GM23338 (cell line): ENCODE results near the gene ROR1.

Experiments used
- CREB1 ChIP-seq: fragments of 250-450 bp; sonication (Bioruptor Pico); IDR thresholded peaks from 2 replicates; pipeline ENCODE4 v1.5.0; 2020; ENCODE audit warnings: low read depth, mild to moderate bottlenecking, moderate library complexity
- EZH2 ChIP-seq: fragments of 200-600 bp; sonication (generic); IDR thresholded peaks from one replicate; pipeline ENCODE4 v1.8.0; 2017; ENCODE audit warnings: antibody characterized with exemption, mild to moderate bottlenecking, low read depth; ENCODE audit not compliant: unreplicated experiment
- EZH2phosphoT487 ChIP-seq: fragments of 200-600 bp; sonication (generic); IDR thresholded peaks from one replicate; pipeline ENCODE4 v1.8.1; 2018; ENCODE audit warnings: antibody characterized with exemption; ENCODE audit not compliant: unreplicated experiment
- JUNB ChIP-seq: IDR thresholded peaks from one replicate; pipeline ENCODE4 v1.6.1; 2016; ENCODE audit warnings: antibody characterized with exemption; ENCODE audit not compliant: unreplicated experiment
- NANOG ChIP-seq: IDR thresholded peaks from 2 replicates; pipeline ENCODE4 v1.6.1; 2016; ENCODE audit warnings: antibody characterized with exemption, borderline replicate concordance
- POLR2AphosphoS5 ChIP-seq: IDR thresholded peaks from 2 replicates; pipeline ENCODE4 v1.6.1; 2016; ENCODE audit warnings: antibody characterized with exemption, low read depth
- ZNF114 ChIP-seq: fragments of 250-450 bp; sonication (Bioruptor Pico); IDR thresholded peaks from 2 replicates; pipeline ENCODE4 v1.5.0; 2020; ENCODE audit warnings: mild to moderate bottlenecking, moderate library complexity
- TF ChIP-seq, protein P1 (sequence below), 2 experiments: fragments of 200-600 bp in 1 of 2; sonication (generic) in 1 of 2; conservative IDR thresholded peaks; 2 replicates each; pipeline versions ENCODE4 v1.5.1 to v1.6.1; 2016 to 2017; ENCODE audit warnings: antibody characterized with exemption in 2 of 2, low read depth in 2 of 2, mild to moderate bottlenecking in 2 of 2, moderate library complexity in 1 of 2
- TF ChIP-seq, protein P2 (sequence below): IDR thresholded peaks from one replicate; pipeline ENCODE4 v1.6.1; 2018; ENCODE audit warnings: antibody characterized with exemption; ENCODE audit not compliant: unreplicated experiment
- TF ChIP-seq, protein P3 (sequence below): IDR thresholded peaks from 2 replicates; pipeline ENCODE4 v1.6.1; 2016; ENCODE audit warnings: antibody characterized with exemption
- TF ChIP-seq, protein P4 (sequence below): fragments of 250-450 bp; sonication (Bioruptor Pico); IDR thresholded peaks from 2 replicates; pipeline ENCODE4 v1.5.0; 2020; ENCODE audit warnings: mild to moderate bottlenecking, moderate library complexity

DNA sequence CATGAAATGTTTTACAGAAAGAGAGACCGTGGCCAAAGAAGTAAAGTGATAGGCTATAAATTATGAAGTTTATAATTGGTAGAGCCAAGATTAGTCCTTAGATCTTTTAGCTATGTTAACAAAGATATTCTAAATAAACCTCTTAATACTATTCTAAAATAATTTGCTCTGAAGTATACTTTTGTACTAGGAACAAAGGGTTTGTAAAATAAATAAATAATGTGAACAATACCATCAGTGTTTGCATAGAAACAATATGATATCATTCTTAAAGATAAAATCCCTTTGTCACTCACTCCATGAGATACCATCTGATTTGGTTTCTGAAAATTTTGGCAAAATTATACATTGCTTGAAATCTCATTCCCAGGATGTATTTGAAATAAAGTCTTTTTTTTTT lies 322.0 kb downstream of the ROR1 start:
- TF ChIP-seq, protein P1, sequence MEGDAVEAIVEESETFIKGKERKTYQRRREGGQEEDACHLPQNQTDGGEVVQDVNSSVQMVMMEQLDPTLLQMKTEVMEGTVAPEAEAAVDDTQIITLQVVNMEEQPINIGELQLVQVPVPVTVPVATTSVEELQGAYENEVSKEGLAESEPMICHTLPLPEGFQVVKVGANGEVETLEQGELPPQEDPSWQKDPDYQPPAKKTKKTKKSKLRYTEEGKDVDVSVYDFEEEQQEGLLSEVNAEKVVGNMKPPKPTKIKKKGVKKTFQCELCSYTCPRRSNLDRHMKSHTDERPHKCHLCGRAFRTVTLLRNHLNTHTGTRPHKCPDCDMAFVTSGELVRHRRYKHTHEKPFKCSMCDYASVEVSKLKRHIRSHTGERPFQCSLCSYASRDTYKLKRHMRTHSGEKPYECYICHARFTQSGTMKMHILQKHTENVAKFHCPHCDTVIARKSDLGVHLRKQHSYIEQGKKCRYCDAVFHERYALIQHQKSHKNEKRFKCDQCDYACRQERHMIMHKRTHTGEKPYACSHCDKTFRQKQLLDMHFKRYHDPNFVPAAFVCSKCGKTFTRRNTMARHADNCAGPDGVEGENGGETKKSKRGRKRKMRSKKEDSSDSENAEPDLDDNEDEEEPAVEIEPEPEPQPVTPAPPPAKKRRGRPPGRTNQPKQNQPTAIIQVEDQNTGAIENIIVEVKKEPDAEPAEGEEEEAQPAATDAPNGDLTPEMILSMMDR (conservative IDR thresholded peaks at IDR 0.05; ENCODE audit: low read depth in 2 of 2), result no peak
- TF ChIP-seq POLR2AphosphoS5 (no peak), EZH2phosphoT487 (no peak), CREB1 (no peak), EZH2 (no peak), JUNB (no peak), ZNF114 (no peak), NANOG (no peak)
- TF ChIP-seq, protein P2, sequence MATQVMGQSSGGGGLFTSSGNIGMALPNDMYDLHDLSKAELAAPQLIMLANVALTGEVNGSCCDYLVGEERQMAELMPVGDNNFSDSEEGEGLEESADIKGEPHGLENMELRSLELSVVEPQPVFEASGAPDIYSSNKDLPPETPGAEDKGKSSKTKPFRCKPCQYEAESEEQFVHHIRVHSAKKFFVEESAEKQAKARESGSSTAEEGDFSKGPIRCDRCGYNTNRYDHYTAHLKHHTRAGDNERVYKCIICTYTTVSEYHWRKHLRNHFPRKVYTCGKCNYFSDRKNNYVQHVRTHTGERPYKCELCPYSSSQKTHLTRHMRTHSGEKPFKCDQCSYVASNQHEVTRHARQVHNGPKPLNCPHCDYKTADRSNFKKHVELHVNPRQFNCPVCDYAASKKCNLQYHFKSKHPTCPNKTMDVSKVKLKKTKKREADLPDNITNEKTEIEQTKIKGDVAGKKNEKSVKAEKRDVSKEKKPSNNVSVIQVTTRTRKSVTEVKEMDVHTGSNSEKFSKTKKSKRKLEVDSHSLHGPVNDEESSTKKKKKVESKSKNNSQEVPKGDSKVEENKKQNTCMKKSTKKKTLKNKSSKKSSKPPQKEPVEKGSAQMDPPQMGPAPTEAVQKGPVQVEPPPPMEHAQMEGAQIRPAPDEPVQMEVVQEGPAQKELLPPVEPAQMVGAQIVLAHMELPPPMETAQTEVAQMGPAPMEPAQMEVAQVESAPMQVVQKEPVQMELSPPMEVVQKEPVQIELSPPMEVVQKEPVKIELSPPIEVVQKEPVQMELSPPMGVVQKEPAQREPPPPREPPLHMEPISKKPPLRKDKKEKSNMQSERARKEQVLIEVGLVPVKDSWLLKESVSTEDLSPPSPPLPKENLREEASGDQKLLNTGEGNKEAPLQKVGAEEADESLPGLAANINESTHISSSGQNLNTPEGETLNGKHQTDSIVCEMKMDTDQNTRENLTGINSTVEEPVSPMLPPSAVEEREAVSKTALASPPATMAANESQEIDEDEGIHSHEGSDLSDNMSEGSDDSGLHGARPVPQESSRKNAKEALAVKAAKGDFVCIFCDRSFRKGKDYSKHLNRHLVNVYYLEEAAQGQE, result no peak
- TF ChIP-seq, protein P3, sequence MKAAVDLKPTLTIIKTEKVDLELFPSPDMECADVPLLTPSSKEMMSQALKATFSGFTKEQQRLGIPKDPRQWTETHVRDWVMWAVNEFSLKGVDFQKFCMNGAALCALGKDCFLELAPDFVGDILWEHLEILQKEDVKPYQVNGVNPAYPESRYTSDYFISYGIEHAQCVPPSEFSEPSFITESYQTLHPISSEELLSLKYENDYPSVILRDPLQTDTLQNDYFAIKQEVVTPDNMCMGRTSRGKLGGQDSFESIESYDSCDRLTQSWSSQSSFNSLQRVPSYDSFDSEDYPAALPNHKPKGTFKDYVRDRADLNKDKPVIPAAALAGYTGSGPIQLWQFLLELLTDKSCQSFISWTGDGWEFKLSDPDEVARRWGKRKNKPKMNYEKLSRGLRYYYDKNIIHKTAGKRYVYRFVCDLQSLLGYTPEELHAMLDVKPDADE, result no peak
- TF ChIP-seq, protein P4, sequence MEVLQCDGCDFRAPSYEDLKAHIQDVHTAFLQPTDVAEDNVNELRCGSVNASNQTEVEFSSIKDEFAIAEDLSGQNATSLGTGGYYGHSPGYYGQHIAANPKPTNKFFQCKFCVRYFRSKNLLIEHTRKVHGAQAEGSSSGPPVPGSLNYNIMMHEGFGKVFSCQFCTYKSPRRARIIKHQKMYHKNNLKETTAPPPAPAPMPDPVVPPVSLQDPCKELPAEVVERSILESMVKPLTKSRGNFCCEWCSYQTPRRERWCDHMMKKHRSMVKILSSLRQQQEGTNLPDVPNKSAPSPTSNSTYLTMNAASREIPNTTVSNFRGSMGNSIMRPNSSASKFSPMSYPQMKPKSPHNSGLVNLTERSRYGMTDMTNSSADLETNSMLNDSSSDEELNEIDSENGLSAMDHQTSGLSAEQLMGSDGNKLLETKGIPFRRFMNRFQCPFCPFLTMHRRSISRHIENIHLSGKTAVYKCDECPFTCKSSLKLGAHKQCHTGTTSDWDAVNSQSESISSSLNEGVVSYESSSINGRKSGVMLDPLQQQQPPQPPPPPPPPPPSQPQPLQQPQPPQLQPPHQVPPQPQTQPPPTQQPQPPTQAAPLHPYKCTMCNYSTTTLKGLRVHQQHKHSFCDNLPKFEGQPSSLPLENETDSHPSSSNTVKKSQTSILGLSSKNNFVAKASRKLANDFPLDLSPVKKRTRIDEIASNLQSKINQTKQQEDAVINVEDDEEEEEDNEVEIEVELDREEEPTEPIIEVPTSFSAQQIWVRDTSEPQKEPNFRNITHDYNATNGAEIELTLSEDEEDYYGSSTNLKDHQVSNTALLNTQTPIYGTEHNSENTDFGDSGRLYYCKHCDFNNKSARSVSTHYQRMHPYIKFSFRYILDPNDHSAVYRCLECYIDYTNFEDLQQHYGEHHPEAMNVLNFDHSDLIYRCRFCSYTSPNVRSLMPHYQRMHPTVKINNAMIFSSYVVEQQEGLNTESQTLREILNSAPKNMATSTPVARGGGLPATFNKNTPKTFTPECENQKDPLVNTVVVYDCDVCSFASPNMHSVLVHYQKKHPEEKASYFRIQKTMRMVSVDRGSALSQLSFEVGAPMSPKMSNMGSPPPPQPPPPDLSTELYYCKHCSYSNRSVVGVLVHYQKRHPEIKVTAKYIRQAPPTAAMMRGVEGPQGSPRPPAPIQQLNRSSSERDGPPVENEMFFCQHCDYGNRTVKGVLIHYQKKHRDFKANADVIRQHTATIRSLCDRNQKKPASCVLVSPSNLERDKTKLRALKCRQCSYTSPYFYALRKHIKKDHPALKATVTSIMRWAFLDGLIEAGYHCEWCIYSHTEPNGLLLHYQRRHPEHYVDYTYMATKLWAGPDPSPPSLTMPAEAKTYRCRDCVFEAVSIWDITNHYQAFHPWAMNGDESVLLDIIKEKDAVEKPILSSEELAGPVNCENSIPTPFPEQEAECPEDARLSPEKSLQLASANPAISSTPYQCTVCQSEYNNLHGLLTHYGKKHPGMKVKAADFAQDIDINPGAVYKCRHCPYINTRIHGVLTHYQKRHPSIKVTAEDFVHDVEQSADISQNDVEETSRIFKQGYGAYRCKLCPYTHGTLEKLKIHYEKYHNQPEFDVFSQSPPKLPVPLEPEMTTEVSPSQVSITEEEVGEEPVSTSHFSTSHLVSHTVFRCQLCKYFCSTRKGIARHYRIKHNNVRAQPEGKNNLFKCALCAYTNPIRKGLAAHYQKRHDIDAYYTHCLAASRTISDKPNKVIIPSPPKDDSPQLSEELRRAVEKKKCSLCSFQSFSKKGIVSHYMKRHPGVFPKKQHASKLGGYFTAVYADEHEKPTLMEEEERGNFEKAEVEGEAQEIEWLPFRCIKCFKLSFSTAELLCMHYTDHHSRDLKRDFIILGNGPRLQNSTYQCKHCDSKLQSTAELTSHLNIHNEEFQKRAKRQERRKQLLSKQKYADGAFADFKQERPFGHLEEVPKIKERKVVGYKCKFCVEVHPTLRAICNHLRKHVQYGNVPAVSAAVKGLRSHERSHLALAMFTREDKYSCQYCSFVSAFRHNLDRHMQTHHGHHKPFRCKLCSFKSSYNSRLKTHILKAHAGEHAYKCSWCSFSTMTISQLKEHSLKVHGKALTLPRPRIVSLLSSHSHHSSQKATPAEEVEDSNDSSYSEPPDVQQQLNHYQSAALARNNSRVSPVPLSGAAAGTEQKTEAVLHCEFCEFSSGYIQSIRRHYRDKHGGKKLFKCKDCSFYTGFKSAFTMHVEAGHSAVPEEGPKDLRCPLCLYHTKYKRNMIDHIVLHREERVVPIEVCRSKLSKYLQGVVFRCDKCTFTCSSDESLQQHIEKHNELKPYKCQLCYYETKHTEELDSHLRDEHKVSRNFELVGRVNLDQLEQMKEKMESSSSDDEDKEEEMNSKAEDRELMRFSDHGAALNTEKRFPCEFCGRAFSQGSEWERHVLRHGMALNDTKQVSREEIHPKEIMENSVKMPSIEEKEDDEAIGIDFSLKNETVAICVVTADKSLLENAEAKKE (CRISPR knock-in tag), result no peak
